HG03432 (cell line): ENCODE results near the gene NUMA1.
A peak's percentile ranks its signal among the peaks of the same experiment; 100 is the strongest.

Experiments
- ATAC-seq: cut with Tn5 transposase; IDR thresholded peaks from one replicate; pipeline ENCODE4 v1.9.1; 2021; ENCODE audit warnings: mild to moderate bottlenecking, moderate library complexity; ENCODE audit not compliant: unreplicated experiment

The NUMA1 gene

DNA sequence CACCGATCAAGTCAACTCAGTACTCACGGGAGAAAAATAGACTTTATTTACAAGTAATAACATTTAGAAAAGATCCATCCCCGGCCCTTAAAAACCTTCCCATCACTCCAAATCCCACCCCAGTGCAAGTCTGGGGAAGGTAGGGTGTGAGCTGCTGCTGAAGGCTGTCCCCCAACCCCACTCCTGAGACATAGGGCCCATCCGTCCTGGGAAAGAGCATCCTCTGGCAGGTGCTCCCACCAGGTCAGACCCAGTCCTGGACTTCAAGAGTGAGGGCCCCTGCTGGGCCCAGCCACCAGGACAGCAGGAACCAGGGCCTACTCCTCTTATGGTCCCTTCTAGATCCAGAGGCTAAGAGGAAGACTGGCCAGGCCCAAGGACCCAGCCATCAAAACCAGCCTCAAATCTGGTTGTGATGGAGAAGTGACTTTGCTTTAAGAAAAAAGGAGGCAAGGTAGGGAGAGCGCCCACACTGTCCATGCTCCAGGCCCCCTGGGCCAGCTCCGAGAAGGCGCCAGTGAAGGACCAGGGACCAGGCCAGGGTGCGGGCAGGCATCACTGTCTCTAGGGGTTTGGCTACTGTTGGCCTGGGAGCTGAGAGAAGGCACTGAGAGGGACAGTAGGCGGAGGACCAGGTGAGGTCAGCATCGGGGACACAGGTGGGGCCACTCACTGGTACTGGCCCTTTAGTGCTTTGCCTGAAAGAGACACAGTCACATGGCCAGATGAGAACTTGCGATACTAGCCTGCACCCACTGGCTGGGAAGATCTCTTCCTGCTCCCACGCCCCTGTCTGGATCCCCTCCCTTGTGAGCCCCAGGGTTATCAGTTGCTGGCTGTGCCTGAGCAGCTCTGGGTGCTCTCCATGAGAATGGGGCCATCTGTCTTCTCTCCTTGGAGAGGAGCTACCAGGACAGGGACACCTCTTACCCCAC, 77.2 kb downstream of the NUMA1 start:
- ATAC-seq = no peak

DNA sequence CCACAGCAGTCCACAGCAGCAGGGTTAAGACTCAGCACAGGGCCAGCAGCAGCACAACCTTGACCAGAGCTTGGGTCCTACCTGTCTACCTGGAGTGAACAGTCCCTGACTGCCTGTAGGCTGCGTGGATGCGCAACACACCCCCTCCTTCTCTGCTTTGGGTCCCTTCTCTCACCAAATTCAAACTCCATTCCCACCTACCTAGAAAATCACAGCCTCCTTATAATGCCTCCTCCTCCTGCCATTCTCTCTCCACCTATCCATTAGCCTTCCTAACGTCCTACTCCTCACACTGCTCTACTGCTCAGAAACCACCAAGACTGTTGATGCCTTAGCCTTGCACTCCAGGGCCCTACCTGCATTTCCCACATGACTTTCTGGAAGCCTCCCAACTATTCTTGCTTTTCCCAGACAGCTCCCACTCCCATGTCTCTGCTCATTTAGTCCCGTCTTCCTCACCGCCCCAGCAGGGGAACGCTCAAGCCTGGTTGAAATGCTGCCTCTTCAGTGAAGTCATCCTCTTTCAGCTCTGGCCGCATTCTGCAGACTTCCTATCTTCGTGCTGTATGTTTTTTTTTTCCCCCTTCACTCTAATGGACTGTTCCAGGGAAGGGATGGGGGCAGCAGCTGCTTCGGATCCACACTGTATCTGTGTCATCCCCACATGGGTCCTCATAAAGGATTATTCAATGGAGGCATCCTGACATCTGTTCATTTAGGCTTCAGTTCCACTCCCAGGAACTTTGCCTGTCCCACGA, 78.3 kb downstream of the NUMA1 start:
- no peak for ATAC-seq

DNA sequence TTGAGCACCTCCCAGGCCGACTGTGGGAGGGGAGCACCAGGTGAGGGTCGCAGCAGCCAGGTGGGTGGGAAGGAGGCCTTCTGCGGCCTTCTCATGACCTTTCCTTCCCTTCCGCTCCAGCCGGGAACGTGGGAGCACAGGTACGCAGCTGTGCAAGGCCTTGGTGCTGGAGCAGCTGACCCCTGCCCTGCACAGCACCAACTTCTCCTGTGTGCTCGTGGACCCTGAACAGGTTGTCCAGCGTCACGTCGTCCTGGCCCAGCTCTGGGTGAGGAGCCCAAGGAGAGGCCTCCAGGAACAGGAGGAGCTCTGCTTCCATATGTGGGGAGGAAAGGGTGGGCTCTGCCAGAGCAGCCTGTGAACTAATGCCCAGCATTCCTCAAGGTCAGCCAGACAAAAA, 79.1 kb downstream of the NUMA1 start:
- ATAC-seq = no peak

DNA sequence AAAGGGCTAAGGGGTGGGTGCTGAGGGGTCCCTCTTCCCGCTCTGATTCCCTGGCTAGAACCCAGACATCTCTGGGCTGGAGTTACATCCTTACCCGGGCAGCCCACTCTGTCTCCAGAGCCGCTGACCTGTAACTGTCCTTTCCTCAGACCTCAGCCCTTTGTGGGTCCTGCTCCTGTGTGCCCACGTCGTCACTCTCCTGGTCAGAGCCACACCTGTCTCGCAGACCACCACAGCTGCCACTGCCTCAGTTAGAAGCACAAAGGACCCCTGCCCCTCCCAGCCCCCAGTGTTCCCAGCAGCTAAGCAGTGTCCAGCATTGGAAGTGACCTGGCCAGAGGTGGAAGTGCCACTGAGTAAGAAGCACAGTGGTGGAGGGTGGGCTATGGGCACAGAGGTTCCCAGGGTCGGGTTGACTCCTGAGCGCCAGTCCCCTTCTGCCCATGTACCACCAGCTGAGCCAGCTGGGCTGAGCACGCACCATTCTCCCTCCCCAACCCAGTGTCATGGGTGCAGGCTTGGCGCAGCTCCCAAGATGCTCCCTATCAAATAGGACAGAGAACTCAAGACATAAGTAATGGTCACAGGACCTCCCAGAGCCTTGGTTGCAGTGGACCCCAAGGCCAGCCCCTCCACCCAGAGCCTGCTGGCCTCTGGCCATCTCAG, 80.0 kb downstream of the NUMA1 start:
- no peak for ATAC-seq

DNA sequence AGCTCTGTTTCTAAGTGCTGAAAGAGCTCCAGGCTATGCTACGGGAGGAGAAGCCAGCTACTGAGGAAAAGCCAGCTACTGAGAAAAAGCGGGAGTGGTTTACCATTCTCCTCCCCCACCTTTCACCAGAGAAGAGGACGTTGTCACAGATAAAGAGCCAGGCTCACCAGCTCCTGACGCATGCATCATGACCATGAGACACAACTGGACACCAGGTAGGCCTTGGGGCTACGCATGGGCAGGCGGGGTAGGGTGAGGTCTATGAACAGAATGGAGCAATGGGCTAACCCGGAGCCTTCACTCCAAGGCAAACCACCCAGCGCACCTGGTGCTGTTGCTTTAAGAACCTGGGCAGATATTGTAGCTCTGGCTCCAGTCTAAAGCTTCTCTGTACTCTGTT, 80.5 kb downstream of the NUMA1 start:
- no peak for ATAC-seq

DNA sequence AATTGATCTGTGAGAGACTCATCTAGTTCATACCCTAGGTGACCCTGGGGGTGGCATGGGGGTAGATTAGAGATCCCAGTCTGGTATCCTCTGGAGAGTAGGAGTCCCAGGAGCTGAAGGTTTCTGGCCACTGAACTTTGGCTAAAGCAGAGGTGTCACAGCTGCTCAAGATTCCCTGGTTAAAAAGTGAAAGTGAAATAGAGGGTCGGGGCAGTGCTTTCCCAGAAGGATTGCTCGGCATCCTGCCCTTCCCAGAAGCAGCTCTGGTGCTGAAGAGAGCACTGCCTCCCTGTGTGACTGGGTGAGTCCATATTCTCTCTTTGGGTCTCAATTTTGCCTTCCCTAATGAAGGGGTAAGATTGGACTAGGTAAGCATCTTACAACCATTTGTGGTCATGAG, 81.0 kb downstream of the NUMA1 start:
- no peak for ATAC-seq

DNA sequence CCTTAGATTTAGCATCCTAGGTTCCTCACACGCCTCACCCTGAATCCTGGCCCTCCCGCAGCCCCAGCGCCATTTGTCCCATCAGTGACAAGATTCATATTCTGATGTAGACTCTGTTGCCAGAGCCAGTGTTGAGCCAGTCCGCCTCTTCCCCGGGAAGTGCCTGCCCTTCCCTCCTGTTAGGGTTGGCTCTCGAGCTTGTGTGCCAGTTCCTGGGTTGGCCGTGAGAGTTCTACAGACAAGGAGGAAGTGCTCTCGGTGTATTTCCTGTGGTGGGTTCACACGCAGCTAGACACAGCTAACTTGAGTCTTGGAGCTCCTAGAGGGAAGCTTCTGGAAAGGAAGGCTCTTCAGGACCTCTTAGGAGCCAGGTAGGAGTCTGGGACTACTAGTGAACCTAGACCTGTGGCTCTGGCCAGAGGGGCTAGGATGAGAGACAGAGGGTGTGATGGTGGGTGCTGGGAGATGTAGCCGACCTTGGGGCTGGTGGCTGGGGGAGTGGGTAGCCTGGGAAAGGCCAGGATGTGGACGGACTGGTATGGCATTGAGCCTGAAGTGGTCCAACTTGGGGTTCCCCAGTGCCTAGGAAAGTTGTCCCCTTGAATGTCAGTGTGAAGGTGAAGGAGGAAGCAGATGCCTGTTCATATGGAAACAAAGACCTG, 81.6 kb downstream of the NUMA1 start, which contains the start of gene IL18BP:
IL18BP (plus strand) TSS at position 261 of the 662 bp plus-strand sequence. CDS start 1,076 bp downstream, outside the sequence.
- ATAC-seq = no peak

DNA sequence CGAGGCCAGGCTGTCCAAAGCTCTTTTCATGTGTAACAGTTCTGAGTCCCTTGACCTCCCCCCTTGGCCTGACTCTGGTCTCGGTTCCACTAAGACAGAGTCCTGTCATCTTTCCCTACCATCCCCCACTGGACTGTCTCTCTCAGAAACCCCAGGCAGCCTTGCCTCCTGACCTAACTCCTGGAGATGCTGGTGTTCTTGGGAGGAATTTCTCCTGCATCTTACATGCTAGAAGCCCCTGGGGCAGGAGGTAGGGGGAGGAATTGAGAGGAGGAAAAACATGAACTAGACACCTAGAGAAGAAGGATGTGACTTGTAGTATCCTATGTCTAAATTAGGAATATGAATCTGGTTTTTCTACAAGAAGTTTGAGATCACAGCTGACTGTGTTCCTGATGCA, 82.3 kb downstream of the NUMA1 start:
- ATAC-seq = no peak

DNA sequence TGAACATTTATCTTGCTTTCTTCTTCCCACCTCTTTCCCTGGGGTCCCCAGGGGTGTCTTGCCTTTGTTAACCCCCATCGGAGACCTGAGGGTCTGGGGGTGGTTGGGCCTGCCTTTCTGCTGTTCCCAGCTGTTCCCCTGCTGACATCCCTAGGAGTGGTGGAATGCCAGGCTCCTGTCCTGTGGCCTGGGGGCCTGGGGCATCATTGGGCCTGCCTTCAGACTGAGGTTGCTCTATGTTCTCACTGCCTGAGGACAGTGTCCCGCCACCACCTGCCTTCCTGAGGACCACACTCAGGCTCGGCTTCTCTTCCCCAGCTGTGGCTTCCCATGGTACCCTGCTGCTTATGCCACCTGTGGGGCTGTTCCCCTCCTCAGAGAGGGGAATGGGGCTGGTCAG, 82.7 kb downstream of the NUMA1 start:
- no peak for ATAC-seq

DNA sequence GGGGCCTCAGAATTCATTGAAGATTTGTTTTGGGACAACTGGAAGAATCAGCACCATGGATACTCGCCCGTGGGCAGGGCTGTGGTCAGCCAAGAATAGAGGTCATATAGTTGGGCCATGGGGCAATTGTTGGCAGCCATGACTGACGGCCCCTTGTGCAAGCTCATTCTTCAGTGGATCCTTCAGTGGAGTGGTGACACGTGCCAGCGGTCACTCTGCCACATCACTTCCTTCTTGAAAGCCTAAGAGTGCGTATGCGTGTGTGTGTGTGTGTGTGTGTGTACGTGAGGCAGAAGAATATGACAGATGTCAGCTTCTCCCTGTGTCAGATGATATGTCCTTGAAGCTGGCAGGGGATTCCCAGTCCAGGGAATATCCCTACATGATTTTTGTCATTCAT, 83.4 kb downstream of the NUMA1 start:
- no peak for ATAC-seq

DNA sequence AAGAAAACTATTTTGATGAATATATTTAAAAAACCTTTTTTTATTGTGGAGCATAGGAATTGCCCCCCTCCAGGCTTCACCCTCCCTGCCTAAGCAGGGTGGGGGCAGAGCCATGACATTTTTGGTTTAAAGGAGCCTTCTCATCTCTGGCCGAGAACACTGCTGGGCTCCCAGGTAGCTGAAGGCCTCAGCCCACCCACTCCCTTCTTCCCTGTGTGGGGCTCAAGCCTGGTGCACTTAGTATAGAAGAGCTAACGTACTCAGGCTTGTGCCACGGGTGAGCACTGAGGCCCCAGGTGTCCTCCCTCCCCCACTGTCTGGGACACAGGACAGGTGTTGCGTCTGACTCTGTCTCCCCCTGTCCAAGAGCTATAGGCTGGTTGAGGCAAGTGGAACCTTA, 83.8 kb downstream of the NUMA1 start:
- ATAC-seq = no peak

DNA sequence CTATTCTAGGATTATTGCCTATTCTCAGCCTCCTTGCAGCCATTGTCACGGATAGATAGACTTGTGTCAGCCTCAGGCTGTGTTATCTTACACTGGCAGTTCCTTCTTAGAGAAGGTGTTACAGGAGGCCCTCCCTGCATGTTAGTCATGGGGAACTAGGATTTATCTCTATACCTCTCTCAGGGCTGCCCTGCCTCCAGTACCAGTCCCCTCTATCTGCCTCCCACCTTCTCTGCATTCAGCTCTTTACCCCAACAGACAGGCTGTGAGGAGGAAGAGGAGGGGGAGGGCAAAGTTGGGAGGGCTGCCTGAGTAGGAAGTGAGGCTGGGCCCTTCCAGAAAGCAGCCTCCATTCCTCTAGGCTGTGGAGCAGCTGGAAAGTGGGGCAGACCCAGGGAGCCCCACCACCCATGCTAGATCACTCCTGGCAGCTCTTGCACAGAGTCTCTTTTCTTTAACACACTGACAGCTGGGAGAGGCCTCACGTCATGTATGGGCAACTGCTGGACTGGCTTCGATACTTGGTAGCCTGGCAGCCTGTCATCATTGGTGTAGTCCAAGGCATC, 84.5 kb downstream of the NUMA1 start:
- no peak for ATAC-seq

DNA sequence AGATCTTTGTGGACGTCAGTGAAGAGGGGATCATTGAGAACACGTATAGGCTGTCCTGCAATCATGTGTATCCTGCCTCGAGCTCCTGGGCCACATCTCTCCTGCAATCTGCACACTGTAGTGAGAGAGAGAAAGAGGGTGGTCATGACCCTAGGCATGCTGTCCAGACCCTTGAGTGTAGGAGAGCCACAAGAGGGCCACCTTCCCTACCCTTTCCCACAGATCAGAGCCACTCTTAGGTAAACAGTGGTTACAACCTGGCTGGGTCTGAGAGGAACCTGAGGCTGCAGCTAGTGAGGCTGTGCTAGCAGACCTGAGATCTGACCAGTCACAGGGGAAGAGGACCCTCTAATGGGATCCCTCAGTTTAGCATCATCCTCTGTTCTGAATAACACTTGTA, 85.6 kb downstream of the NUMA1 start:
- no peak for ATAC-seq

DNA sequence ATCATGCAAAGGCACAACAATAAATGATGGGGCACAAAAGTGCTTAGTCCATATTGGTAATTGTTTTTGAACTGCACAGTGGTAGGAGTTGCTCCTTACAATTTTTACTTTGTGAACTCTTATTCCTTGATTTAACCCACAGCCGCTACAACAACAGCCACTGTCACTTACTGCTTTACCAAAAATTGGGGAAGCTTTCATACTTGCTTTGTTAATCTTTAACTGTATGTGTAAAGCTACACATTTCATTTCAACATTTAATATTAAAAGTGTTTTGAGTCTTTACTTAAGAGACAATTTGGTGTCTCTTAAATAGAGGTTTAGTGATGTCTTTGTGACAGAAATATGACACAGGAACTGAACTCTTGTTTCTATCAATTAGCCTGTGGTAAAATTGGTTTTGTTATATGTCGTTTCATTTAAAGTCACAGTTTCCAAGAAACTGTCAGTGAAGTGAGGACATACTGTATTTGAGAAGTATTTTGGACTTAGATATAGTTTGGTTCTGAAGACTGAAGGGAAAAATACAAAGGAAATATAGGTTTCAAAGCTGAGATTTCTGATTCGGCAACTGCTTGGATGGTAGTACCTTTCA, 88.1 kb downstream of the NUMA1 start:
- peak; percentile 6 for ATAC-seq

DNA sequence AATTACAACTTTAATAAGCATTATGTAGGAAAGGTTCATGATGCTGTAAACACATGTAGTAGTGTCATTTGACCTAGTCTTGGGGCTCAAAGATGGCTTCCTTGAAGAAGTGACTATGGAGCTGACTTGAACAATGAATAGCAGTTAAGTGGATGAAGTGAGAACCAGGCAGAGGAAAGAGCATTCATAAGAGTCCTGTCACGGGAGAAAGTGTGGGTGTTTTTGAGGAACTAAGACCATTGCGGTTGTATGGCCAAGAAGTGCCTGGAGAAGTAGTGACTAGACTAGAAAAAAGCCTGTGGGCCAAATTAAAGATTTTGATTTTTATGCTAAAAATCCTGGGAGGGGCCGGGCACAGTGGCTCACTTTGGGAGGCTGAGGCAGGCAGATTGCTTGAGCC, 88.8 kb downstream of the NUMA1 start:
- peak; percentile 72 for ATAC-seq

DNA sequence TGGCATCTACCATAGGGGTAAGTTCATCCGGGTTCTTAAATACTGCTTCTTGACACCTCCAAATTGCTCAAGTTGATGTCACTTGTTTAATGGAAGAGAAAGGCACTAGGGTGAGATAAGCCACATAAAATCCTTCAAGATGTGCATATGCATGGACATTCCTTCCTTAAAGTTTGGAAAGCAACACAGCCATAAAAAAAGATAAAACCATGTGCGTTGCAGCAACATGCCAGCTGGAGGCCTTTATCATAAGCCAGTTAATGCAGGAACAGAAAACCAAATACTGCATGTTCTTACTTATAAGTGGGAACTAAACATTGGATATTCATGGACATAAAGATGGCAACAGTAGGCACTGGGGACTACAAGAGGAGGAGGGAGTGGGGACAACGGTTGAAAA, 89.6 kb downstream of the NUMA1 start:
- no peak for ATAC-seq

DNA sequence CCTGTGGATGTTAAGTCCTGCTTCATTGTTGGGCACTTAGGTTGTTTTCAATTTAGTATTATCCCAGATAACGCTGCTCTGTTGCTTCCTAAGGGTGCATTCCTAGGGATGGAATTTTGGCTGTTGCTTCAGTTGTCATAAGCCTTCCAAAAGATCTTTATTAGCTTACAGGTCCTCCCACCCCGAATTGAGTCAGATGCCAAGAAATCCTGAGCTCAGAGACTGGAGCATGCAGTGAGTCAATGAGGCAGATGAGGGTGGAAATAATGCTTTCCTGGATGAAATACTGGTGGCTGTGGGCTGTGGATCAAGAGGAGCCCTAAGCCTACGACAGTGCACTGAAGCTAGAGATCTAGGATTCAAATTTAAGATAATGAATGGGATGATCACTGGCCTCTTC, 92.3 kb downstream of the NUMA1 start:
- no peak for ATAC-seq

DNA sequence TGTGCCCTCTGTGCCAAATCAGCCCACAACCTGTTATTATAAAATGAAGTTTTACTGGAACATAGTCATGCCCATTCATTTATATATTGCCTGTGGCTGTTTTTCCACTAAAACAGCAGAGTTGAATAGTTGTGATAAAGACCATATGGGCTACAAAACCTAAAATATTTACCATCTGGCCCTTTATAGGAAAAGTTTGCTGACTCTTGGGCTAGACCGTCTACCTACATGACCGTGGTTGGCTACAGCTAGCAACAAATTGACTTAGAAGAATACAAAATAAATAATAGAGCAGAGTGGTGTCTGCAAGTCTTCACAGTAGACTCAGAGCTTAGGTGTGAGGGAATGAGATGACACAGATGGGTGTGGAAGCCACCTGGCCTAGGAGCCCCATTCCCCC, 92.8 kb downstream of the NUMA1 start:
- ATAC-seq = no peak

DNA sequence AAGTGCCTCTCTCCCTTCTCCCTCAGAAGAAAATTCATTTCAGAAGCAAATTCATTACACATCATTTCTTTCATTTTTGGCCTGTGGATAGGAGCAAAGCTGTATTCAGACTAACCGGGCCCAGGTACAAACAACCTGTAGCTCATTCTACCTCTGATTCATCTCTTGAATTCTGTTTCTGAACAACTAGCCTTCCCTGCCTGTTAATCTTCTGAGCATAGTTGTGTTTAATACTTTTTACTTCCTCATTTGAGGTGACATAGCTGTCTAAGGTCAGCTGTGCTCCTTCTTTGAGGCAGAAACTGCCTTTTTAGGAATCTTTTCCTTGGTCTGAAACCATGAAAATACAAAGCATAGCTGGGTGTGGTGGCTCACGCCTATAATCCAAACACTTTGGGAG, 94.2 kb downstream of the NUMA1 start:
- no peak for ATAC-seq

DNA sequence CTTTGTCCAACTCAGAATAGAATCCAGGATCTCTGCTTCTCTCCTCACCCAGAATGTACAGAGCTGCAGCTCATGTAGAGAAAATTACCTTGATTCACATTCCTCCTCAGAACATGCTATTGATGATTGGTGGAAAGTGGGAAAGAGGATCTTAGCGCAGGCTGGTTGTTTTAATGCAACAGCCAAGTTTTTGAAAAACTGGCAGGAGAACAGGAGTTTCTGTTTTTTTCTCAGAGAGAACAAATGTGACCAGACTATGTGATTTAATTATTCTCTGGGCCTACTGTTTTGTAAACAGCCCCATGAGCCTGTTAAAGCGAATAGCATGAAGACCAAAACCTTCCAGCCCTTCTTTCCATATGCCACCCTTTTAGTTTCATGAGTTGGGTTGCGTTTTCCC, 100.7 kb downstream of the NUMA1 start:
- ATAC-seq = no peak
